Astrocyte of the cerebellum (primary cell): Measurements from ENCODE around the gene ALG2.

ENCODE experiments used
- DNase-seq: peaks from one replicate; pipeline ENCODE4 v3.0.0-alpha.2; 2011; ENCODE audit warnings: low read depth
- H3K4me3 ChIP-seq: 2 replicates; pipeline ENCODE4 v1.5.1; 2011; ENCODE audit warnings: mild to moderate bottlenecking, low read depth, low read length, moderate library complexity
- CTCF ChIP-seq: IDR thresholded peaks from 2 replicates; pipeline ENCODE4 v1.5.1; 2012; ENCODE audit warnings: low read length, low read depth, moderate library complexity, mild to moderate bottlenecking; ENCODE audit errors: missing control alignments
- in situ Hi-C: cut with HindIII; loops from 2 replicates; pipeline ENCODE4 v1.10.0; 2017; ENCODE audit warnings: low sequenced_read_pairs

The ALG2 gene

GRCh38 chr9:99253134-99253533, 31.4 kb upstream of the ALG2 start:
- no peak for DNase-seq
- TF ChIP-seq CTCF = no peak
- in situ Hi-C loops = no loop called here
- no peak overlapping the region for H3K4me3 ChIP-seq

- no peak overlapping the region for H3K4me3 ChIP-seq
- no peak for TF ChIP-seq CTCF
- no peak for DNase-seq
- in situ Hi-C loops = no loop called here
Observed at GRCh38 chr9:99251157-99251556, 29.4 kb upstream of the ALG2 start.

GRCh38 chr9:99249619-99250018, 27.9 kb upstream of the ALG2 start:
- in situ Hi-C loops = no loop called here
- no peak overlapping the region for H3K4me3 ChIP-seq
- no peak for DNase-seq
- no peak for TF ChIP-seq CTCF

GRCh38 chr9:99244344-99245260, 22.9 kb upstream of the ALG2 start:
- no peak for TF ChIP-seq CTCF
- in situ Hi-C loops = no loop called here
- H3K4me3 ChIP-seq = no peak overlapping the region
- no peak for DNase-seq

GRCh38 chr9:99241106-99241505, 19.4 kb upstream of the ALG2 start:
- in situ Hi-C loops = no loop called here
- DNase-seq = no peak
- H3K4me3 ChIP-seq = no peak overlapping the region
- no peak for TF ChIP-seq CTCF

- H3K4me3 ChIP-seq = no peak overlapping the region
- no peak for TF ChIP-seq CTCF
- in situ Hi-C loops = no loop called here
- no peak for DNase-seq
Observed at GRCh38 chr9:99239341-99240060, 17.8 kb upstream of the ALG2 start.
